K562 (cell line): ENCODE data around the gene WSCD2. TPM values are rescaled to one million over a fixed set of nuclear protein-coding genes. Genes with fewer than 3 reads are reported as not detected.

Experiments
- KLF13 ChIP-seq: fragments of 450-650 bp; IDR thresholded peaks from 2 replicates; pipeline ENCODE4 v1.6.1; 2016; ENCODE audit warnings: missing genetic modification characterization, low read depth, mild to moderate bottlenecking, missing compliant biosample characterization, moderate library complexity, borderline replicate concordance
- MAFF ChIP-seq: IDR thresholded peaks from 2 replicates; pipeline ENCODE4 v1.6.1; 2012; ENCODE audit warnings: low read length, improper control_type of control experiment
- MYC ChIP-seq, 2 experiments: fragments of 250-450 bp in 1 of 2; sonication (Bioruptor Pico) in 1 of 2; IDR thresholded peaks; 2 replicates each; pipeline versions ENCODE4 v1.5.1 to v1.6.1; 2012 to 2021; ENCODE audit warnings: low read depth in 2 of 2, borderline replicate concordance in 1 of 2, improper control_type of control experiment in 1 of 2, low read length in 1 of 2, mild to moderate bottlenecking in 1 of 2, moderate library complexity in 1 of 2
- NR2C2 ChIP-seq, 2 experiments: fragments of 200-800 bp in 1 of 2; sonication (Bioruptor generic) in 1 of 2; sonication (generic) in 1 of 2; formaldehyde crosslinking in 1 of 2; IDR thresholded peaks; 2 replicates each; pipeline versions ENCODE4 v1.6.1 to v1.8.0; 2016 to 2022; ENCODE audit warnings: mild to moderate bottlenecking in 1 of 2, missing compliant biosample characterization in 1 of 2, missing genetic modification characterization in 1 of 2, missing genetic modification reagents in 1 of 2
- NR4A1 ChIP-seq, 2 experiments: fragments of 250-450 bp in 1 of 2; fragments of 450-650 bp in 1 of 2; sonication (Bioruptor Pico) in 1 of 2; IDR thresholded peaks; 2 replicates each; pipeline versions ENCODE4 v1.4.0 to v1.6.1; 2016 to 2020; ENCODE audit warnings: mild to moderate bottlenecking in 2 of 2, missing compliant biosample characterization in 1 of 2, missing genetic modification characterization in 1 of 2, moderate library complexity in 1 of 2
- TAF7 ChIP-seq: fragments of 450-650 bp; IDR thresholded peaks from 2 replicates; pipeline ENCODE4 v1.6.1; 2016; ENCODE audit warnings: missing genetic modification characterization, missing compliant biosample characterization
- ZBTB9 ChIP-seq: fragments of 450-650 bp; formaldehyde crosslinking; IDR thresholded peaks from 2 replicates; pipeline ENCODE4 v1.4.0; 2020; ENCODE audit warnings: mild to moderate bottlenecking, moderate library complexity
- ZKSCAN8 ChIP-seq: fragments of 200-800 bp; sonication (Bioruptor generic); IDR thresholded peaks from 2 replicates; pipeline ENCODE4 v1.6.1; 2016; ENCODE audit warnings: missing genetic modification characterization, missing compliant biosample characterization
- ZNF316 ChIP-seq: fragments of 450-650 bp; IDR thresholded peaks from 2 replicates; pipeline ENCODE4 v1.6.1; 2016
- ZNF583 ChIP-seq: fragments of 250-450 bp; sonication (Bioruptor Pico); IDR thresholded peaks from 2 replicates; pipeline ENCODE4 v1.4.0; 2020
- ZNF584 ChIP-seq: fragments of 200-800 bp; sonication (Bioruptor generic); IDR thresholded peaks from 2 replicates; pipeline ENCODE4 v1.6.1; 2016; ENCODE audit warnings: low read depth, mild to moderate bottlenecking, missing genetic modification characterization, missing compliant biosample characterization
- polyA plus RNA-seq, 8 experiments: library from polyadenylated mRNA; depleted of rRNA in 4 of 8; stranded (reverse) in 5 of 8; unstranded in 3 of 8; fragments of >200 nt; fragmentation: Nextera tagmentation in 2 of 8; fragmentation: Illumina TruSeq in 1 of 8; extraction: Ambion mirVana in 2 of 8; extraction: Trizol in 1 of 8; gene quantifications; 2 replicates each; pipeline versions ENCODE4 v1.2.1 to v1.2.3, GENCODE V29; 2011 to 2014; ENCODE audit warnings: inconsistent platforms in 1 of 8, missing spikeins in 1 of 8
- total RNA-seq, 7 experiments: library from RNA; depleted of rRNA in 6 of 7; stranded (reverse); fragments of >200 nt in 6 of 7; fragmentation: Illumina TruSeq in 2 of 7; extraction: Trizol in 2 of 7; gene quantifications; 2 replicates each; pipeline versions ENCODE4 v1.2.1 to v1.2.3, GENCODE V29; 2011 to 2021; ENCODE audit warnings: low replicate concordance in 1 of 7
- TF ChIP-seq, protein P1 (sequence below): fragments of 450-650 bp; IDR thresholded peaks from 2 replicates; pipeline ENCODE4 v1.6.1; 2016; ENCODE audit warnings: mild to moderate bottlenecking
- TF ChIP-seq, protein P2 (sequence below): sonication (generic); formaldehyde crosslinking; IDR thresholded peaks from 2 replicates; pipeline ENCODE4 v1.5.0; 2020; ENCODE audit warnings: missing genetic modification reagents
- TF ChIP-seq, protein P3 (sequence below): fragments of 450-650 bp; IDR thresholded peaks from 2 replicates; pipeline ENCODE4 v1.6.1; 2016; ENCODE audit warnings: antibody characterized with exemption

The WSCD2 gene
- total and polyA plus RNA-seq, 9 of the 15 experiments (the other 6 are each of a cell fraction or from before 2014, with no cell fraction given), result 0.72 to 14.1 (median 4.0) TPM

GRCh38 chr12:108123402-108123801 is 5.7 kb upstream of the WSCD2 start (continued):
- TF ChIP-seq, protein P1, sequence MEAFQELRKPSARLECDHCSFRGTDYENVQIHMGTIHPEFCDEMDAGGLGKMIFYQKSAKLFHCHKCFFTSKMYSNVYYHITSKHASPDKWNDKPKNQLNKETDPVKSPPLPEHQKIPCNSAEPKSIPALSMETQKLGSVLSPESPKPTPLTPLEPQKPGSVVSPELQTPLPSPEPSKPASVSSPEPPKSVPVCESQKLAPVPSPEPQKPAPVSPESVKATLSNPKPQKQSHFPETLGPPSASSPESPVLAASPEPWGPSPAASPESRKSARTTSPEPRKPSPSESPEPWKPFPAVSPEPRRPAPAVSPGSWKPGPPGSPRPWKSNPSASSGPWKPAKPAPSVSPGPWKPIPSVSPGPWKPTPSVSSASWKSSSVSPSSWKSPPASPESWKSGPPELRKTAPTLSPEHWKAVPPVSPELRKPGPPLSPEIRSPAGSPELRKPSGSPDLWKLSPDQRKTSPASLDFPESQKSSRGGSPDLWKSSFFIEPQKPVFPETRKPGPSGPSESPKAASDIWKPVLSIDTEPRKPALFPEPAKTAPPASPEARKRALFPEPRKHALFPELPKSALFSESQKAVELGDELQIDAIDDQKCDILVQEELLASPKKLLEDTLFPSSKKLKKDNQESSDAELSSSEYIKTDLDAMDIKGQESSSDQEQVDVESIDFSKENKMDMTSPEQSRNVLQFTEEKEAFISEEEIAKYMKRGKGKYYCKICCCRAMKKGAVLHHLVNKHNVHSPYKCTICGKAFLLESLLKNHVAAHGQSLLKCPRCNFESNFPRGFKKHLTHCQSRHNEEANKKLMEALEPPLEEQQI, result 0 out of 2 replicates have a peak, but pooled peaks have one; percentile 13
- TF ChIP-seq KLF13, result 0 out of 2 replicates have a peak, but pooled peaks have one; percentile 3
- no peak for TF ChIP-seq NR4A1 (CRISPR knock-in tag; IDR thresholded peaks at IDR 0.05)
- 0 out of 2 replicates have a peak, but pooled peaks have one; percentile 45 for TF ChIP-seq NR4A1 (tag; IDR thresholded peaks at IDR 0.05)
- no peak for TF ChIP-seq NR2C2 (CRISPR knock-in tag; IDR thresholded peaks at IDR 0.05)
- peak; percentile 77 for TF ChIP-seq NR2C2 (tag; IDR thresholded peaks at IDR 0.05)
- TF ChIP-seq ZNF583 (CRISPR knock-in tag), result peak; percentile 75; the same call in 1 of the 2 replicates
- TF ChIP-seq ZNF584 (CRISPR knock-in tag), result 0 out of 2 replicates have a peak, but pooled peaks have one; percentile 27
- TF ChIP-seq, protein P2, sequence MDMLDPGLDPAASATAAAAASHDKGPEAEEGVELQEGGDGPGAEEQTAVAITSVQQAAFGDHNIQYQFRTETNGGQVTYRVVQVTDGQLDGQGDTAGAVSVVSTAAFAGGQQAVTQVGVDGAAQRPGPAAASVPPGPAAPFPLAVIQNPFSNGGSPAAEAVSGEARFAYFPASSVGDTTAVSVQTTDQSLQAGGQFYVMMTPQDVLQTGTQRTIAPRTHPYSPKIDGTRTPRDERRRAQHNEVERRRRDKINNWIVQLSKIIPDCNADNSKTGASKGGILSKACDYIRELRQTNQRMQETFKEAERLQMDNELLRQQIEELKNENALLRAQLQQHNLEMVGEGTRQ (CRISPR knock-in tag), result peak; percentile 74
- peak; percentile 62; the same call in 1 of the 2 replicates for TF ChIP-seq ZNF316
- TF ChIP-seq TAF7 (tag), result no peak
- TF ChIP-seq MAFF, result peak; percentile 42; the same call in 1 of the 2 replicates
- TF ChIP-seq ZKSCAN8 (CRISPR knock-in tag), result peak; percentile 74; the same call in 1 of the 2 replicates
- TF ChIP-seq, protein P3, sequence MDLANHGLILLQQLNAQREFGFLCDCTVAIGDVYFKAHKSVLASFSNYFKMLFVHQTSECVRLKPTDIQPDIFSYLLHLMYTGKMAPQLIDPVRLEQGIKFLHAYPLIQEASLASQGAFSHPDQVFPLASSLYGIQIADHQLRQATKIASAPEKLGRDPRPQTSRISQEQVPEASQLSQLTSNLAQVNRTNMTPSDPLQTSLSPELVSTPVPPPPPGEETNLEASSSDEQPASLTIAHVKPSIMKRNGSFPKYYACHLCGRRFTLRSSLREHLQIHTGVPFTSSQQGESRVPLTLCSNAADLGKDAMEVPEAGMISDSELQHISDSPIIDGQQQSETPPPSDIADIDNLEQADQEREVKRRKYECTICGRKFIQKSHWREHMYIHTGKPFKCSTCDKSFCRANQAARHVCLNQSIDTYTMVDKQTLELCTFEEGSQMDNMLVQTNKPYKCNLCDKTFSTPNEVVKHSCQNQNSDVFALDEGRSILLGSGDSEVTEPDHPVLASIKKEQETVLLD, result peak; percentile 52; the same call in 1 of the 2 replicates
- TF ChIP-seq MYC (IDR thresholded peaks at IDR 0.05; ENCODE audit: low read depth, low read length), result peak; percentile 88
- no peak for TF ChIP-seq MYC (CRISPR knock-in tag; IDR thresholded peaks at IDR 0.05; ENCODE audit: borderline replicate concordance, low read depth)
- peak; percentile 73; the same call in 1 of the 2 replicates for TF ChIP-seq ZBTB9 (CRISPR knock-in tag)
